ENCODE data around the gene OSCAR. TPM values are rescaled to one million over a fixed set of nuclear protein-coding genes. Genes with fewer than 3 reads are reported as not detected.

The OSCAR gene
- total RNA-seq, result under 1 TPM; 0.17 to 0.36 TPM

GRCh38 chr19:54100561-54100960 is at the start of gene OSCAR:
Gene OSCAR, minus strand, starts transcription at chr19:54100803. Its CDS starts 11 bp downstream, at chr19:54100792.
- CTCF ChIA-PET, result no interaction called here
- intact Hi-C loops (cut with micrococcal nuclease), result loop anchor here (5.0 kb wide), 1 partner anchor 233 kb away; the partner anchor contains the start of gene MYADM
- Mint-ChIP-seq H3K27ac (peak within 1 kb of the TSS; percentile 37), H3K36me3 (ENCODE audit: low read depth) (peaks cover 2% of the 10 kb centered on the region), H3K4me1 (ENCODE audit: low read depth) (peaks cover 28% of the 10 kb centered on the region), H3K9me3 (no peaks in the 10 kb centered on the region), H3K27me3 (ENCODE audit: low read depth) (no peaks in the 10 kb centered on the region), H3K4me3 (peak within 1 kb of the TSS; percentile 38)
- DNase-seq, result no peak

- no peaks in the 10 kb centered on the region for H3K9me3 Mint-ChIP-seq
- H3K27me3 Mint-ChIP-seq (ENCODE audit: low read depth), result no peaks in the 10 kb centered on the region
- no peak overlapping the region for H3K4me3 Mint-ChIP-seq
- peaks cover 13% of the 10 kb centered on the region for H3K4me1 Mint-ChIP-seq (ENCODE audit: low read depth)
- peak overlapping the region; percentile 4 for H3K27ac Mint-ChIP-seq
- peaks cover 53% of the 10 kb centered on the region for H3K36me3 Mint-ChIP-seq (ENCODE audit: low read depth)
- no peak for DNase-seq
- intact Hi-C loops (cut with micrococcal nuclease), result no loop called here
- CTCF ChIA-PET, result no interaction called here
These were observed 48.6 kb upstream of the OSCAR start for GRCh38 chr19:54149021-54149812.

- peaks cover 3% of the 10 kb centered on the region for H3K4me1 Mint-ChIP-seq (ENCODE audit: low read depth)
- no peak for DNase-seq
- CTCF ChIA-PET, result no interaction called here
- intact Hi-C loops (cut with micrococcal nuclease), result no loop called here
- no peak overlapping the region for H3K27ac Mint-ChIP-seq
- H3K9me3 Mint-ChIP-seq, result no peaks in the 10 kb centered on the region
- H3K4me3 Mint-ChIP-seq, result no peak overlapping the region
- H3K36me3 Mint-ChIP-seq (ENCODE audit: low read depth), result peaks cover 53% of the 10 kb centered on the region
- no peaks in the 10 kb centered on the region for H3K27me3 Mint-ChIP-seq (ENCODE audit: low read depth)
These were observed 47.6 kb upstream of the OSCAR start for GRCh38 chr19:54148158-54148557.

GRCh38 chr19:54147676-54148075 is 47.1 kb upstream of the OSCAR start:
- Mint-ChIP-seq H3K27me3 (ENCODE audit: low read depth) (no peaks in the 10 kb centered on the region), H3K9me3 (no peaks in the 10 kb centered on the region), H3K27ac (no peak overlapping the region), H3K4me3 (no peak overlapping the region), H3K36me3 (ENCODE audit: low read depth) (peaks cover 57% of the 10 kb centered on the region), H3K4me1 (ENCODE audit: low read depth) (peaks cover 2% of the 10 kb centered on the region)
- intact Hi-C loops (cut with micrococcal nuclease), result no loop called here
- CTCF ChIA-PET, result no interaction called here
- DNase-seq, result no peak

DNA sequence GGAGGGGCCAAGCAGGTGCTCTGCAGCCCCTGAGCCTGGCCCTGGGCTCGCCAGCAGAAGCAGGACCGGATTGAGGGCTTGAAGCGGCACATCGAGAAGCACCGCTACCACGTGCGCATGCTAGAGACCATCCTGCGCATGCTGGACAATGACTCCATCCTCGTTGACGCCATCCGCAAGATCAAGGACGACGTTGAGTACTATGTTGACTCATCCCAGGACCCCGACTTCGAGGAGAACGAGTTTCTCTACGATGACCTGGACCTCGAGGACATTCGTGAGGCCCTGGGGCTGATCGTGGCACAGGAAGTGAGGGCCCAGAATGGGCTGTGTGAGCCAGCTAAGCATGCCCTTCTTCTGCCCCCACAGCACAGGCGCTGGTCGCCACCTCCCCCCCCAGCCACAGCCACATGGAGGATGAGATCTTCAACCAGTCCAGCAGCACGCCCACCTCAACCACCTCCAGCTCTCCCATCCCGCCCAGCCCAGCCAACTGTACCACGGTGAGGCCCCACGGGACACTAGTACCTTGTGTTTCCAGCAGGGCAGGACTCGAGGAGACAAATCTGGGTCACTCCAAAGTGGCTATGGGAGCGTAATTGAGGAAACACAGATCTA is 45.0 kb upstream of the OSCAR start:
- Mint-ChIP-seq H3K4me3 (no peak overlapping the region), H3K4me1 (ENCODE audit: low read depth) (peaks cover 6% of the 10 kb centered on the region), H3K36me3 (ENCODE audit: low read depth) (peaks cover 49% of the 10 kb centered on the region), H3K27me3 (ENCODE audit: low read depth) (no peaks in the 10 kb centered on the region), H3K27ac (no peak overlapping the region), H3K9me3 (no peaks in the 10 kb centered on the region)
- intact Hi-C loops (cut with micrococcal nuclease), result no loop called here
- no peak for DNase-seq
- CTCF ChIA-PET, result no interaction called here

- Mint-ChIP-seq H3K27me3 (ENCODE audit: low read depth) (no peaks in the 10 kb centered on the region), H3K9me3 (no peaks in the 10 kb centered on the region), H3K27ac (peak overlapping the region; percentile 57), H3K4me3 (no peak overlapping the region), H3K4me1 (ENCODE audit: low read depth) (peaks cover 26% of the 10 kb centered on the region), H3K36me3 (ENCODE audit: low read depth) (peaks cover 37% of the 10 kb centered on the region)
- CTCF ChIA-PET, result no interaction called here
- intact Hi-C loops (cut with micrococcal nuclease), result no loop called here
- no peak for DNase-seq
These were observed 41.7 kb upstream of the OSCAR start for GRCh38 chr19:54142166-54142780.

DNA sequence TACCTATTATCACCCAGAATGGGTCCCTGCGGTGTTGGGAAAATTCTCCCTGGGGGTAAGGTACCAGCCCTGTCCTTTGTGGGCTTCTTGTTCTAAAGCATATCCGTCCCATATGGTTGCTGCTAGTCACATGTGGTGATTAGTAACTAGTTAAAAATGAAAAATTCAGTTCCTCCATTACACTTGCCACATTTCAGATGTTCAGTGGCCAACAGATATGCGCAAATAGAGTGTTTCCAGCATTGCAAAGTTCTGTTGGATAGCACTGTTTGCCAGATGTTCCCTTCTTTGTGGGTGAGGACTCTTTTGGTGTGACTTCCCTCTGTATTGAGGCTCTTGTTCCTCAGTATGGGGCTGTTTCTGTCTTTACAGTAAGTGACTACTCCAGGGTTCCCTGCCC is 40.8 kb upstream of the OSCAR start:
- DNase-seq, result no peak
- intact Hi-C loops (cut with micrococcal nuclease), result no loop called here
- H3K4me3 Mint-ChIP-seq, result no peak overlapping the region
- peaks cover 30% of the 10 kb centered on the region for H3K36me3 Mint-ChIP-seq (ENCODE audit: low read depth)
- H3K27me3 Mint-ChIP-seq (ENCODE audit: low read depth), result no peaks in the 10 kb centered on the region
- H3K4me1 Mint-ChIP-seq (ENCODE audit: low read depth), result peaks cover 31% of the 10 kb centered on the region
- H3K9me3 Mint-ChIP-seq, result no peaks in the 10 kb centered on the region
- CTCF ChIA-PET, result no interaction called here
- no peak overlapping the region for H3K27ac Mint-ChIP-seq

DNA sequence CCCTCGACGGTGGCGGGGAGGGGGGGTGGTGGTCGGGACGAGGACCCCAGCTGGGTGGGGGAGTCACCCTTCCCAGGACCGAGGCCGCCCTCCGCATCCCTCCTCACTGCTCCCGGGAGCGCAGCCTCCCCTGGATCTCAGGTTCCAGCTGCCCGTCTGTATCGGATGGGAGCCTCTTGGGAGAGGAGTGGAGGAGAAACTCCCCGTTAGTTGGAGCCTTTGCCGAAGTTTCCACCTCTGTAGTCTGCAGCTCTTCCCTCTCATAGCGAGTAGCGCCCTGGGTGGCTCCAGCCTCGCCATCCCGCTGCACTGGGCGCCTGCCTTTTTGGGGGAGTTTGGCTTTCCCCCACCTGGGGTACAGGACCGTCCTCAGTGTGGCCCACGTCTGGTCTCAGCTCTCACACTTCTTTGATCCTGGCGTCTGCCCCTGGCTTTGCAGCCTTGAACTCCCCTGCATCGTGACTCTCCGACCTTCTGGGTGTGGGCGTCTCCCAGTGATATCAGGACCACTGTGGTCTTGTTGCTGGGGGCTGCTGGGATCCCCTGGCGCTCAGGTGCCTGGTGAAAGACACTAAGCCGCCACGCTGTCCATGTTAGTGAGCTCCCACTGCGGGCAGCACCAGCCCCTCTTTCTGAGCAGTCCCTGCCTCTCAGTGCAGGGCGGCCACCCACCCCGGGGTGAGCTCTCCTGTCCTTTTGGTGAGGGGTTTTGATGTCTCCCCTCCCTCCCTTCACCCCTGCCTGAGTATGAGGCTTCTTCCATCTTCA is 38.1 kb upstream of the OSCAR start:
- CTCF ChIA-PET, result interaction anchor here (0.8 kb wide), 1 partner anchor 1457 kb away, joined by 4 read pairs; no protein-coding TSS in a partner anchor
- H3K4me3 Mint-ChIP-seq, result peak overlapping the region; percentile 83
- H3K4me1 Mint-ChIP-seq (ENCODE audit: low read depth), result peaks cover 39% of the 10 kb centered on the region
- no peak for DNase-seq
- H3K9me3 Mint-ChIP-seq, result no peaks in the 10 kb centered on the region
- H3K27ac Mint-ChIP-seq, result peak overlapping the region; percentile 81
- H3K36me3 Mint-ChIP-seq (ENCODE audit: low read depth), result peaks cover 12% of the 10 kb centered on the region
- no peaks in the 10 kb centered on the region for H3K27me3 Mint-ChIP-seq (ENCODE audit: low read depth)
- intact Hi-C loops (cut with micrococcal nuclease), result loop anchor here (5.0 to 10.0 kb wide), 2 partner anchors 1116 to 1269 kb away; partner anchors contain the start of genes PPP6R1 and UBE2S

DNA sequence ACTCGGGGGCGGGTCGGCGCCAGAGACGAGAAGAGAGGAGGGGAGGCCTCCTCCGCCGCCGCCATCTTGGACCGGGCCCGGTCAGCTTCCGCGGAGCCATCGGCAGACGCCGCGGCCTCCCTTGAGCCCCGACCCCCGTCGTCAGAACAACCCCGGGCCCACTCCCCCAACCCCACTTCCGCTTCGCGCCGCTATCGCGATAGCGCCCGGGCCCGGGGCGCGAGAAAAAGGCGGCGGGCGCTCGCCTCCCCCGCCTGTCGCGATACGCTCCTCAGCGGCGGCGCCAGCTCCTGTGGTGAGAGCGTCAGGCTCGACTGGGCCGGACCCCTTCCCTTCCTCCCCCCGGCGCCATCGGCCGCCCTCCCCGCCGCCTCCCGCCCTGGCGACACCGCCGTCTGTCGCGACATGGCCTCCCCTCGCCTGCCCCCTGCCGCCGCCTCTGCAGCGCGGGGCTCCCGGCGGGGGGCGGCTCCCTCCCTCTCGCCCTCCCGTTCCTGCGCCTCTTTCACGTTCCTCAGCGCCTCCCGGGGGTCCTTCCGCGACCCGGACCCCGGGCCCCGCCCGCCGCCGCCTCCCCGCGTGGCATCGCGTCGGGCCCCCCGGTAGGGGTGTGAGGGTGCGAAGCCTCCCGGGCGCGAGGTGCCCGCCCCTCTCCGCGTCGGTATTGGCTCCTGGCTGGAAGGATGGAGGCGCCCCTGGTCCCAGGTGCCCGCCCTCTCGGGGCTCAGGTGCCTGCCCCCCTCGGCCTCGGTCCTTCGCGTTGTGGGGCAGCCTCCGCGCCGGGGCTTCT is 37.3 kb upstream of the OSCAR start, which contains the start of gene CNOT3:
Gene CNOT3, plus strand, starts transcription at position 64 of the 790 bp plus-strand sequence. CDS start 5,217 bp downstream, outside the sequence.
- peaks cover 39% of the 10 kb centered on the region for H3K4me1 Mint-ChIP-seq (ENCODE audit: low read depth)
- no peaks in the 10 kb centered on the region for H3K9me3 Mint-ChIP-seq
- H3K36me3 Mint-ChIP-seq (ENCODE audit: low read depth), result peaks cover 7% of the 10 kb centered on the region
- H3K4me3 Mint-ChIP-seq, result peak within 1 kb of the TSS; percentile 83
- peak; percentile 41 for DNase-seq
- no peaks in the 10 kb centered on the region for H3K27me3 Mint-ChIP-seq (ENCODE audit: low read depth)
- peak within 1 kb of the TSS; percentile 89 for H3K27ac Mint-ChIP-seq
- CTCF ChIA-PET, result interaction anchor here (1.2 to 1.7 kb wide), 3 partner anchors 20 to 51 kb away, joined by 3 to 4 read pairs (median 3); partner anchors contain the start of gene MBOAT7
- intact Hi-C loops (cut with micrococcal nuclease), result loop anchor here (1.0 to 10.0 kb wide), 9 partner anchors 21 to 1269 kb away; partner anchors contain the start of genes LENG1, LENG8, MYADM and NDUFA3

DNA sequence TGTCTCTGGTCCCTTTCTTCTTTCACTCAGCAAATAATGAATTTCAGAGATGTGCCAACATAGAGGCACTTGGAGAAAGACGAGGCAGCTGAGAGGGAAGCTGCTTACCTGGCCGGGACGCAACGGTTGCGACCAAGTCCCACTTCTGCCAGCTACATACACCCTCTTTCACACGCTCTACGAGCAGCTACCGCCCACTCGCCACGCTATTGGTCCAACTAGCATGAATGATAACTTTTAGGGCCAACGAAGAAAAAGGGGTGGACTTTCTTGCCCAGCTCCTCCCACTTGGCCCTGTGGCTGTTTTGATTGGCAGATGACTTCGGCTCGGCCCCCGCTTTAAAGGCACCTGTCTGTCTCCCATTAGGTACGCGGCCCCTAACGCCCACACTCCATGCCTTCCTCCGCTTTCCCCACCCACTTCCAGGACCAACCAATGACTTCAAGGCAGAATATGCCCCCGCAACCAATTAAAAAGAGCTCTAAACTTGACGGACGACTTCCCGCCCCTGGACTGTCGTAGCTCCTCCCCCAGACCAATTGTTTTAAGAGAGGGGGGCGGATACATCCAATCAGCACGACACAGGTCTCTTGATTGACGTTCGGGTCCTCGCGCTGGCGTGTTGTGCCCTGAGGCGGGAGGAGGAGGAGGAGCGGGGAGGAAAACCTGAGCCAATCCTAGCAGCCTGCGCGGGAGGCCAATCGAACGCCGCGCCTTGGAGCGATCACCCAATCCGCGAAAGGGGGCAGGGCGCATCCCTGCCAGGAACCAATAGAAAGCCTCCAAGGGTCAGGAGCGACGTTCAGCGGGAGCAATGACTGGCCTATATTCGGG is 36.5 kb upstream of the OSCAR start:
- CTCF ChIA-PET, result interaction anchor here (0.6 to 1.7 kb wide), 5 partner anchors 21 to 166 kb away, joined by 3 to 4 read pairs (median 3); partner anchors contain the start of gene MBOAT7
- Mint-ChIP-seq H3K9me3 (no peaks in the 10 kb centered on the region), H3K27me3 (ENCODE audit: low read depth) (no peaks in the 10 kb centered on the region), H3K36me3 (ENCODE audit: low read depth) (peaks cover 3% of the 10 kb centered on the region), H3K27ac (peak overlapping the region; percentile 89), H3K4me3 (peak overlapping the region; percentile 83), H3K4me1 (ENCODE audit: low read depth) (peaks cover 37% of the 10 kb centered on the region)
- peak; percentile 100 for DNase-seq
- intact Hi-C loops (cut with micrococcal nuclease), result loop anchor here (1.0 to 10.0 kb wide), 9 partner anchors 22 to 1270 kb away; partner anchors contain the start of genes LENG1, LENG8, MYADM and NDUFA3
